ENCODE data around the gene MAP3K6.
"Not testable (repeated sequence)": the region's sequence is repeated elsewhere in the genome, so short reads cannot be mapped to it uniquely, and the experiment has no call there.

Gene MAP3K6, protein sequence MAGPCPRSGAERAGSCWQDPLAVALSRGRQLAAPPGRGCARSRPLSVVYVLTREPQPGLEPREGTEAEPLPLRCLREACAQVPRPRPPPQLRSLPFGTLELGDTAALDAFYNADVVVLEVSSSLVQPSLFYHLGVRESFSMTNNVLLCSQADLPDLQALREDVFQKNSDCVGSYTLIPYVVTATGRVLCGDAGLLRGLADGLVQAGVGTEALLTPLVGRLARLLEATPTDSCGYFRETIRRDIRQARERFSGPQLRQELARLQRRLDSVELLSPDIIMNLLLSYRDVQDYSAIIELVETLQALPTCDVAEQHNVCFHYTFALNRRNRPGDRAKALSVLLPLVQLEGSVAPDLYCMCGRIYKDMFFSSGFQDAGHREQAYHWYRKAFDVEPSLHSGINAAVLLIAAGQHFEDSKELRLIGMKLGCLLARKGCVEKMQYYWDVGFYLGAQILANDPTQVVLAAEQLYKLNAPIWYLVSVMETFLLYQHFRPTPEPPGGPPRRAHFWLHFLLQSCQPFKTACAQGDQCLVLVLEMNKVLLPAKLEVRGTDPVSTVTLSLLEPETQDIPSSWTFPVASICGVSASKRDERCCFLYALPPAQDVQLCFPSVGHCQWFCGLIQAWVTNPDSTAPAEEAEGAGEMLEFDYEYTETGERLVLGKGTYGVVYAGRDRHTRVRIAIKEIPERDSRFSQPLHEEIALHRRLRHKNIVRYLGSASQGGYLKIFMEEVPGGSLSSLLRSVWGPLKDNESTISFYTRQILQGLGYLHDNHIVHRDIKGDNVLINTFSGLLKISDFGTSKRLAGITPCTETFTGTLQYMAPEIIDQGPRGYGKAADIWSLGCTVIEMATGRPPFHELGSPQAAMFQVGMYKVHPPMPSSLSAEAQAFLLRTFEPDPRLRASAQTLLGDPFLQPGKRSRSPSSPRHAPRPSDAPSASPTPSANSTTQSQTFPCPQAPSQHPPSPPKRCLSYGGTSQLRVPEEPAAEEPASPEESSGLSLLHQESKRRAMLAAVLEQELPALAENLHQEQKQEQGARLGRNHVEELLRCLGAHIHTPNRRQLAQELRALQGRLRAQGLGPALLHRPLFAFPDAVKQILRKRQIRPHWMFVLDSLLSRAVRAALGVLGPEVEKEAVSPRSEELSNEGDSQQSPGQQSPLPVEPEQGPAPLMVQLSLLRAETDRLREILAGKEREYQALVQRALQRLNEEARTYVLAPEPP (N-terminal part only)

DNA sequence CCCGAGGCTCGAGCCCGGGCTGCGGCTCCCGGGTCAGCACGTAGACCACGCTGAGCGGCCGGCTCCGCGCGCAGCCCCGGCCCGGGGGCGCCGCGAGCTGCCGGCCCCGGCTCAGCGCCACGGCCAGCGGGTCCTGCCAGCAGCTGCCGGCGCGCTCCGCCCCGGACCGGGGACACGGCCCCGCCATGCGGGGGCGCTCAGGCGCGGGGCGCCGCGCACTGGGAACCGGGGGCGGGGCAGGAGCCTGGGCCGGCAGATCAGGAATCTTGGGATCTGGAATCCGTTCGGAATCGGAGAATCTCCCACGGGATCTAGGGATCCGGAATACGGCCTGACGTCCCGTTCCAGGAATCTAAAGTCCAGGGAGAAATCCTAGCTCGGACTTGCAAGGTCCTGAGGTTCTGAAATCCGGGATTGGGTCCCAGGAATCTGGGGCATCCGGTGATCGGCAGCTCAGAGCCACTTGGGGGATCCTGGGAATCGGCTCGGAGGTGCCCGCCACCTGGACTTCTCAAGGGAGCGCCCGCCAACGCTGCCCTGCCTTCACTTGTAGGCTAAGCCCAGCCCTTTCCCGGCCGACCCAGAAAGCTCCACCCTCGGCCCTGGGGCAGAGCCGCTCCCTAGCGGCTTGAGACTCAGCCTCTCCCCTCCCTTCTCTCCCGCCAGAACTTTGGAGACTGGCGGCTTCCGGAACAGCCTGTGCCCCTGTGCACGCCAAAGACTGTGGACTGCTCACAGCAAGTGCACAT lies at the start of gene MAP3K6:
TSS of gene MAP3K6 (minus strand) at position 551 of the 749 bp plus-strand sequence. CDS start at position 187, 364 bp downstream.
- DNase-seq = peak; percentile 62

DNA sequence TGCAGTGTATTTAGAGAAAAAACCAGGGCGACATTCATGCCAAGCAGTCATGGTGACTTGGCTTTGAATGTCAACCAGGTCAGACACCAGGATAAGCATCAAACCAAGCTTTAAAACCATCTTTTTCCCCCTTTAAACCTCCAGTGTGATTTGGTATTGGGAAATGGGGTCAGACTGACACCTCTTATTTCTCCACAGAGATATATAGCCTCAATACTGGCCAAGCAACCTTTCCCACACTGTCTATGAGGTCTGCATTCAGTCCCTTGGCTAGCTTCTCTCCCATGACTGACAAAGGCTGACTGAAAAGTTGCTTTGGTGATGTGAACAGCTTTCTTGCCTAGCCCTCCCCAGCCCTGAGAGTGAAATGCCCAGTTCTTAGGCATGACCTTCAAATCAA lies 47.3 kb upstream of the MAP3K6 start:
- no peak for DNase-seq

DNA sequence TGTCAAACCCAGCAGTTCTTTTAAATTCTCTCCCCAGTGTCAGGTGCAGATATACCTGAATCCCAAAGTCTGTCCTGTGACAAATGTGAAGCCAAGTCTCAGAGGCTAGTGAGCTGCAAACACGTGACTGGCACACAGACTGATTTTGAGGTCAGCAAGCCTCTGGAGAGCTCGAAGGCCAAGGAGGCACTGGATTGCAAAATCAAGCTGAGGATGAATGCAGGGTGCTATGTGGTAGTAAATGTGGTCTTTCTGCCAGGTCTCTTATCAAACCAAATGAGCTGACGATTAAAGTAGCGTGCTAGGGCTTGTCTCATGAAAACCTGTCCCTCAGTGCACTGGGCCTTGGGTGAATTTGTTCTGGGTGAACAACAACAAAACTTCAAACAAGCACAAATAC lies 46.2 kb upstream of the MAP3K6 start:
- no peak for DNase-seq

DNA sequence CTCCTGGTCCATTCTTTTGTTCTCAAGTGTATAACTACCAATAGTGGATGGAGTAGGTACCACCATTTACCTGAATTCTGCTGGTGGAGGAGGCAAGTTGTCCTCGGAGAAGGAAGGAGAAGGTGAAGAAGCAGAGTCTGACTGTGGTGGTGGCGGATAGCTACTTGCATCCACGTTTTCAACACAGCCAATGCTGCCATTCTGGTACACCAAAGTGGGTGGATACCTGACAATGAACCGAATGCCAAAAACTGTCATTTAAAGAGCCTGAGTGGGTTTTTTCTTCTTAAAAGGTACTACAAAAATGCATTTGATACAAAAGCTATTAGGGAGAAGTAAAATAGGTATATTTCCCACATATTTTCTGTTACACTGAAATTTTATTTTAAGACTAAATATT lies 45.7 kb upstream of the MAP3K6 start:
- DNase-seq = no peak

DNA sequence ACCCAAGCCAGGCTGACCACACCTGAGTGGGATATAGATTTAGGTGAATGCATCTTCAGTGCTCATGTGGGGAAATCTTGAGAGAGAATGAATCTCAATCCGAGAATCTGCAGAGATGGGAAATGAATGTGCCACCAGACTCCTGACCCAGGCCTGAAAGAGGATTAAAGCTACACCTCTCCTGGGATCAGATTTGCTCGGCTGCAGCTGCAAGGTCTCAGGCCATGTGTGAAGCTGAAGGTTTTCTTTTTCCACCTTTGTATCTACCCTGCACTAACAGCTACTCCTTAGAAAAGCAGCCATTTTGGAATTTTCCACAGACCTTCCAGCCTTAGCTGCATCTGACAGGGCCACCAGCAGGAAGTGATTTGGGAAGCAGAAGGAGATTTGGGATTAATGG lies 43.9 kb upstream of the MAP3K6 start:
- no peak for DNase-seq

DNA sequence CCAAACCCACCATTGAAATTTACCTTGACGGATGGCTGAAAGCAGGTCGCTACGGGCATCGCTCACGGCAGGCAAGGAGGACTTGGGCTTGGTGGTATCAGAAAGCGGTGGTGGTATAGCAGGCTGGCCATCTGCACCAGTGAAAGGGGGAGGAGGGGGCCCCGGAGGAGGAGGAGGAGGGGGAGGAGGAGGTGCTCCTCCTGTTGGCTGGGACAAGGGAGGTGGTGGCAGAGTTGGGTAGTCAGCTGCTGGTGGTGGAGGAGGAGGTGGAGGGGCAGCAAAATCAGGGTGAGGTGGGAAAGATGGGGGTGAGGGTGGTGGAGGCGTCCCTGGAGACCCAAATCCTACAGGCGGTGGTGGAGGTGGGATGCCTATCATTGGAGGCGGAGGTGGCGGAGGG lies 42.9 kb upstream of the MAP3K6 start:
- no peak for DNase-seq

DNA sequence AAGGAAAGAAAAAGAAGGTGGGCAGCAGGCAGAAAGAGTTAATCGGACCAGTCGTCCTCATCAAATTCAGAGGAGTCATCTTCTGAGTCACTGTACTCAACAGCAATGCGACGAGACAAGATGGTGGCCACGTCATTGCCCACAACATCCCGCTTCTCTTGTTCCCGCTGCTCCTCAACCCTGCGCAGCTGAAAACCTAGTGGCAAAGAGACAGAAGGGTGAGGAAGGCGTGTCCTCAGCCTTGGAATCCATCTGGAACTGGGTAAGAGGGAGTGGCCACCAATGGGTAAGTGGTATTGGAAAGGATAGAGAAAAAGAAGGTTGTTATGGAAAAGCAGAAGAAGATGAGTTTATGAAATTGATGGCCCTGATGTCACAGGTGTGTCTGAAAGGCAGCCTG lies 41.4 kb upstream of the MAP3K6 start:
- no peak for DNase-seq

DNA sequence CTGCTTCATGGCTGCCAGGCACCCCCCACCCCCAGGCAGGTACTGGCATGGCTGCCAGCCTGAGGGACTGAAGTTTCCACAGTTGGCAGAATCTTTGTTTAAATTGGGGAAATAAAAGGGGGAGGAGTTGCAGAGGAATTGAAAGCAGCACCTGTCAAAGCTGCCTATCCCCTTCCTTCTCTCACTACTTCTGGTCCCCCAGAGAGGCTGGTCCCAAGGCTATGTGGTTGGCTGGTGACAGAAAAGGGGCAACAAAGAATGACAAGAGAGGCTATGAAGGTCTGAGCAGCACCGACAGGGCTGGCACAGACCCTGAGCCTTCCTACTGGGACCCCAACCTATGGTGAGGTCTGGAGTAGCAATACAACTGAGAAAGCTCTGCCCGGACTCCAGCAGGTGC lies 40.0 kb upstream of the MAP3K6 start:
- DNase-seq = not testable (repeated sequence)

DNA sequence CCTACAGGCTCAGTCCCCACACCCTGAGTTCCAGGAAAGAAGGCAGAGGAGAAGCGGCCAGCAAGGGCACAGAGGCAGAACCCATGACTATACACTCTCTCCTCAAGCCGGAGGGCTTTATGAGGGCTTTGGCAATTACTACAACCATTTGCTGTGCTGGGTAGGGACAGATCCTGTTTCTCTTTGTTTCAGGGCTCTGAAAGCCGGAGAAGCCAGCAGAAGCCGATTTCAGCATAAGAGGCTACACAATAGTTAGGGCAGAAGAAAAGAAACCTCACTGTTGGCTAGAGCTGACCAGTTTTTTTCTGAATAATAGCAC lies 39.6 kb upstream of the MAP3K6 start:
- DNase-seq = no peak

DNA sequence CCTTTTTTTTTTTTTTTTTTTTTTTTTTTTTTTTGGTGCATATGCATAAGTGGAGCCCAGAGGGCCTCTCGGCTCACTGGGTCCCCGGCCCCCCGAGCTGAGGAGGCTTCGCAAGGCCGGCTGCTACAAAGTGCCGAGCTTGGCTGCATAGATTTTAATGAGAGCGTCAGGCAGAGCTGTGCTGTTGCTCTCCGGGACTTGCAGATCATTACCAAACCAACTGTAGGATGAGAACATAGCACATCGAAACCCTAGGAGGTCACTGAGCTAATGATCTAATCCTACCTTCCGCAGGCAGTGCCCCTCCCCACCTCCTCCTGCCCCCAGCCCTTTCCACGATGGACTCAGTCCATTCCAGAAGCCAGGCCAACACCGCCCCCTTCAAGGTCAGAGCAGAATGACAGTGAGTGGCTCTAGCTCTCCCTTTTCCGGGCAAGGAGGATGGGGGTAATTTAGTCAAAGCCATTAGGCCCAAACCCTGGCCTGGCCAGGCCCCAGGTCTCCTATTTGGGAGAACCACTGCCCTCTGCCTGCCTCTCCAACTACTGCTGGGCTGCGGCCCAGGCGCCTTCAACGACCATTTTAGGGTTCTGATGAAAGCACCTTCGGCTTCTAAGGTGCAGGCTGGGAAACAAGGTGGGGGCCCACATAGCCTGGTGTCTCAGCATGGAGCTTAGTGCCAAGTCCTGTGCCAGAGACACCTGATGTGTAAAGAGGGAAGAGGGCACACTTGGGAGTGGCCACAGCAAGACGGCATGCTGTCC lies 39.0 kb upstream of the MAP3K6 start:
- not testable (repeated sequence) for DNase-seq

DNA sequence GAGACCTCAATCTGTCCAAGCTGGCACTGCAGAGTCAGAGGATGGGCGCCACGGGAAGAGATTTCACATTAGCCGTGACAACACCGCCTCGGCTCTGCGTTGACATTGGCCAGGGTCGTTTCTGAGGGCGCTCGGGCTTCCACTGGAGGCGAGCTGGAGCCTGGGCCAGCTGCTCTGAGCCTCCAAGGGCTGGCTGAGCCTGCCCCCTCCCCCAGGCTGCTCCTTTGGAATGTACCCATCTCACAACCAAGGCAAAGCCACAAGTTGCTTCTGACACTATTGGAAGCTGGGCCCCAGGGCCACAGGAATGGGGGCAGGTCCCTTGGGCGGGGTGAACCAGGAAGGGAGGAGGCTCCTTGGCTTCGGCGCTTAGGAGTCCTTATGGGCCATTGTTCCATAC lies 38.3 kb upstream of the MAP3K6 start:
- no peak for DNase-seq

DNA sequence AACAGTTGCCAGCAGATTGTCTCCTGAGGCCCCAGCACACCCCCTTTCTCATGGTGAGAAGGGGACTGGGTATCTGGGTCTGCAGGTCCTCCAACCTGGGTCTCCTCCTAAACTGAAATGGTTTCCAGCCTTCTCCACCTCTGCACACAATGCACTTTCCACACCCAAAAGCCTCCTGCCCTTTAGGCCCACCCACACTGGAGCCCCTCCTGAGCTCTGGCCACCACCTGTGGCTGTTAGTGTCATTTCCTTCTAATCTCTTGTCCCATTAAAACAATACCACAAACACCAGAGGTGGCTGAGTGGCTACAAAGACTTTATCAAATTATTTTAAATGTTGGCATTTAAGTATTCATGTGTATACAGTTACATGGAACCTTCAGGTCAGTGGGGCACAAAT lies 37.2 kb upstream of the MAP3K6 start:
- no peak for DNase-seq

DNA sequence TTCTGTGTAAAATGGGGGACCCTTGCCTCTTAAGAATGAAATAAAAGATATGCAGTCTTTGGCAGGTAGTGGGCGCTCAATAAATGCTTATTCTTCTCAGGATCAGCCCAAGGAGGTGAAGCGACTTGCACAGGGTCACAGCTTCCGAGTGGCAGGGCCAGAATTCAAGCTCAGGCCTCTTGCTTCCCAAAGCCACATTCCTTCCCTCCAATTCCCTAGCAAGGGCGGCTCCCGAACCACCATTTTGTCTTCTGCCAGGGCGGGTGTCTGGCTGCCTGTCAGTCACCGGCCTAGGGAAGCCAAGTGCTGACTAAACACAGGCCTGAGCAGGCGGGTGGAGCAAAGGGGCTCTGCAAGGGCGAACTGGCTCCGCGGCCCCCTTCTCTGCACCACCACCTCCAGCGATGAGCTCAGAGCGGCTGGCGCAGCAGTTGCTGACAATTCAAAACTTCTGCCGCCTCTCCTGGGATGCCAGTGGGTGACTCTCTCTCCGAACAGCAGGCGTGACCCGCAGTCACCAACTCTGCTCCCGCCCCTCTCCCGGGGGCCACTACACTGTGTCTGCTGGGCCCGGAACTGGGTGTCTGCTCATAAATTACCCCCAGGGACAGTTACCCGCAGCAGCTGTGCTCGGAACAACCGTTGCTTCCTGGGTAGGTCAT lies 36.4 kb upstream of the MAP3K6 start:
- peak; percentile 26 for DNase-seq

DNA sequence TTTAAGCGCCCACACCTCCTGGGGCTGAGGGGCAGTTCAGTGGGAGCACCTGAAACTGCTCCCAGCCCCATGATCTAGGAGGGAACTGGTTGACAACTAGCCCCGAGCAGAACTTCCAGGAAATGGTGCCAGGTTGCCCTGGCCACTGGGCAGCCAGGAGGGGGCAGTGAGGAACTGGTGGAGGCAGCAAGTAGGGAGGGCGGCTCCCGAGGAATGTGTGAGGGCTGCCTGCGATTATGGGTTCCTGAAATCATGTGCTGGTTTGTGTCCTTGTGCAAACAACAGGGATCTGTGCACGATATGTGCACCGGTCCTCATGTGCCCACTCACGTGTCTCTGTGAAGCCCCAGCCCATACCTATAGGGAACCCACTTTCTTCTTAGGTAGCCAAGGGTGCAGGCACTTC lies 35.6 kb upstream of the MAP3K6 start:
- DNase-seq = no peak

DNA sequence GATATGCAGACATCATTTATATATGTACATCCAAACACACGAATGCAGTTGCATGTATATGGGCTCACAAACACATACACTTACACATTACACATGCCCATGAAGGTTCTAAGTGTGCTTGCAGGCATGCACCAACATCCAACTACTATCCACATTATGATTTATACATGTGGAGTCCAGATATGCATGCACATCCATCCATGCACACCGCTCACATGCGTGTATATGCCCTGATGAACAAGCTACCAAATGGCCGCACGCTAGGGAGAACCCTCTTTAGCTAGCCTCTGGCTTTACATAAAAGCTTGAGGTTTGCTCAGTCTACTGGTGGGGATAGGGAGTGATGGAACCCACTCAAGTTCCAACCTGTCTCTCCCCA lies 34.2 kb upstream of the MAP3K6 start:
- no peak for DNase-seq

DNA sequence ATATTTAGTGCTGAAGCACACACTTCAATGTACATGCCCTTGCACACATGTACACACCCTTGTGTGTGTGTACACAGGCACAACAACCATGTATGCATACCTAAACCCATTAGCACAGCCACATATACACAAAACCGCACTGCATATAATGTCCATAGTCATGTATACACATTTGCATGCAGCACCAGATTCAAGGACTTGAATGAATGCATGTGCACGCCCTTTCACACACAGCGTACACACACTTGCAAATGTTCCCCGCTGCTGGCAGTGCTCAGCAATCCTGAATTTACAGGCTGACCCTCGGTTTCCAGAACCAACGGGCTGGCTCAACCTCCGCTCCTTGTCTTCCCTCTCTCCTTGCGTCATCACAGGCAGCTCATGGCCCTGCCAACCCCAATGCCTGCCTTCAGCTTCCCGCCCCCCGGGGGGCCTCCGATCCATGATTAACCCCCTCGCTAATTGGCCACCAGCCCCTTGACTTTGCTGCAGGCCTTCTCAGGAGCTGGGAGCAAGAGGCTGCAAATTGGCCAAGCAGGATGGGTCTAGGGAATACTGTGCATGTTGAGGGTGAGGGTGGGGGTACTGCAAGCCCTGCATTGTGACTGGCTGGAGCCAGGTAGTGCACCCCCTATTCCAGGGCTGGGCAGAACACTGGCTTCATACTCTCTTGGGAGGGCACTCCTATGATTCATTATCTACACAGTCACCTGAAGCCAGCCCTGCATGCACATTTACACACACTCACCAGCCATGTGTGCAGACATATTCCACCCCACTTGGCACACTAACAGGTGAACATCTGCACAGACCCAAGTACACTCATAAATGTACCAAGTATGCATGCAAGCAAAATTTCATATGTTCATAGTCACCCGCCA lies 33.6 kb upstream of the MAP3K6 start:
- no peak for DNase-seq

DNA sequence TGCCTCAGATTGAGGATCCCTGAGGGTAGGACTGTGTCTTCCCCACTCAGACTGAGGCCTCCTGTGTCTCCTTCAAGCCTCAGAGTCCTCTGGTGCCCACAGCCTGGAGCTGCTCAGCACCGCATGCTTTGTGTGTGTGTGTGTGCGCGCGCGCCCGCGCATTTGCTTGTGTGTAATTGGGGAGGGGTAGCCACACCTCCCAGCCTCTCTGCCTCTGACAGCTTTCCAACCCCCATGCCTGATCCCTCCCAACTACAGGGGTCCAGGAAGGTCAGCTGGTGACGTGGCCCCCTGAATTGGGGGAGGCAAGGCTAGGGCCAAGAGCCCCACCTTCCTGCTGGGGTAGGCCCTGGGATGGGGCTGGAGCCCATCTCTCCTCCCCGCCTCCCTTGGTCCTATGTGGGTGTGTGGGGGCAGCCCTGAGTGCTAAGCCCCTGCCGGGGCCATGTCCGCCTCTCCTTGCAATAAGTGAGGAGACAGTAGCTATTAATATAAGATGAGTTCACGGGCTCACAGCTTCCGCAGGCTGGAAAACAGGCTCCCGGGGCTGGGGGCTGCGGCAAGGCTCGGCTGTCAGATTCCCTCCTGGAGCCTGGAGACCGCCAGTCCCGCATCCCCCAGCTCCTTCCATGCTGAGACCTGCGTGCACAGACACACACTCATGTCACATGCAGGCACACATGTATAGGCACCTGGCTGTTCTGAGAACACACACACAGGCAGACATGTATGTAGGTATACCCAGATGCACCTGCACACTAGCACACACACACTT lies 32.7 kb upstream of the MAP3K6 start:
- DNase-seq = no peak

DNA sequence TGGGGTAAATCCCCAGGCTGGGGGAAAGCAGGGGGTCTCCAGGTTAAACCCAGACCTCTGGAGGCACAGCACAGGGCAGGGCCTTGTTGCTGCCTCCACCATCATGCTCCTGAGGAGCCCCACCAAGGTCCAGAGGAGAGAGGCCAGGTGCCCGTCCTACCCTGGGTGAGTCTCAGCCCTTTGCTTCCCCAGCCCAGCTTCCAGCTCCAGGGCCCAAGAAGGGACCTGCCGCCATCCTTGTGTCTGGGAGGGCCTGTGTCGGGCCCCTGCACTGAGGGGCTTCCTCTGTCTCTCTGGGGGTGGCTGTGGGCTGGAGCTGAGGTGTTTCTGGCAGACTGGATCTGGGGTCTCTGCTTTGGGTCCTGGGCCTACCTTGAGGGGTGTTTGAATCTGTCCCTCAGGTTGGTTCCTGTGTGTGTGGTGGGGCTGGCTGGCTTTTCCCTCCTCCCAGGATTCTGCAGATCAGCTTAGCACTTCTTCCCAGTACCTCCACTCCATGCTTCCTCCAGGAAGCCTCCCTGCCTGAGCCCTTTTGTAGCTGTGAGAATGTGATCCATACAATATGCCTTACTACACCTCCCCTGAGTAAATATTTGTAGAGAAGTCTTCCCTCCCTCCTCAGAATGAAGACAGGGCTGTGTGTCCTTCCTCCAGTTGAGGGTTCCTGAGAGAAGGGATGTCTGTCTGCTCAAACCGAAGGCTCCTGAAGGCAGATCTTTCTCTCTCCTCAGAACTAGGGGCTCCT lies 31.8 kb upstream of the MAP3K6 start:
- DNase-seq = no peak

DNA sequence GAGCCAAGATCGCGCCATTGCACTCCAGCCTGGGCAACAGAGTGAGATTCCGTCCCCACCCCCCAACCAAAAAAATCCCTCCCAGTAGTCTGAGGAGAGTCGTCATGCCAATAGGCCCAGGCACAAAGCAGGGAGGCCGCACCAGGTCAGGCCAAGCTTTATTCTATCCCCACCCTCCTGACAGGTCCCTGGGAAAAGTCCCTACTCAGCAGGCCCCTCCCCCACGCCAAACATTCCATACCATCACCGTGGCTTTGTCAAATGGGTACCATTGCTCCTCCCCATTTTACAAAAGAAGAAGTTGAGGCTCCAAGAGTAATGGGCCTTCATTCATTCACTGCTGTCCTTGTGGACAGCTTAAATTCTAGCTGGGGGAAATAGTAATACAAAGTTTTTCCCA lies 31.0 kb upstream of the MAP3K6 start:
- DNase-seq = no peak

Measured in activated CD4-positive, alpha-beta T cell treated with anti-CD3 and anti-CD28 coated beads, Interleukin-10, Interleukin-2, amounts not matched to agents 100 ng/mL and 50 ng/mL, durations not matched to agents 16 hours and 8 hours (primary cell).